ENCODE results near the gene TUBGCP2.

DNA sequence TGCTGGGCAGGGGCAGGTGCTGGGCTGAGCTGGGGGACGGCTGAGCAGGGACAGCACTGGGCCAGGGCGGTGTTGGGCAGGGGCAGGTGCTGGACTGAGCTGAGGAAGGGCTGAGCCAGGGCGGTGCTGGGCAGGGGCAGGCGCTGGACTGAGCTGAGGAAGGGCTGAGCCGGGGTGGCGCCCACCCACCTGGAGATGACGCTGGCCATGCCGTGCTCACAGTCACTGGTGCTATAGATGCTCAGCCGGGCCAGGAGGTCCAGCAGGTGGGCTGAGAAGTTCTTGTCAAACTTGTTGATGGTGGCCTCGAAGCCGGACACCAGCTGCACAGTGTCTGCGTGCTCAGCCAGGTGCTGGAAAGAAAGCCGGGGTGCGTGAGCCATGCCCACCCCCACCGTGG, 27.6 kb downstream of the TUBGCP2 start:
- TF ChIP-seq, protein P1, sequence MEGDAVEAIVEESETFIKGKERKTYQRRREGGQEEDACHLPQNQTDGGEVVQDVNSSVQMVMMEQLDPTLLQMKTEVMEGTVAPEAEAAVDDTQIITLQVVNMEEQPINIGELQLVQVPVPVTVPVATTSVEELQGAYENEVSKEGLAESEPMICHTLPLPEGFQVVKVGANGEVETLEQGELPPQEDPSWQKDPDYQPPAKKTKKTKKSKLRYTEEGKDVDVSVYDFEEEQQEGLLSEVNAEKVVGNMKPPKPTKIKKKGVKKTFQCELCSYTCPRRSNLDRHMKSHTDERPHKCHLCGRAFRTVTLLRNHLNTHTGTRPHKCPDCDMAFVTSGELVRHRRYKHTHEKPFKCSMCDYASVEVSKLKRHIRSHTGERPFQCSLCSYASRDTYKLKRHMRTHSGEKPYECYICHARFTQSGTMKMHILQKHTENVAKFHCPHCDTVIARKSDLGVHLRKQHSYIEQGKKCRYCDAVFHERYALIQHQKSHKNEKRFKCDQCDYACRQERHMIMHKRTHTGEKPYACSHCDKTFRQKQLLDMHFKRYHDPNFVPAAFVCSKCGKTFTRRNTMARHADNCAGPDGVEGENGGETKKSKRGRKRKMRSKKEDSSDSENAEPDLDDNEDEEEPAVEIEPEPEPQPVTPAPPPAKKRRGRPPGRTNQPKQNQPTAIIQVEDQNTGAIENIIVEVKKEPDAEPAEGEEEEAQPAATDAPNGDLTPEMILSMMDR (IDR thresholded peaks at IDR 0.05): no peak
- no peak for TF ChIP-seq POLR2AphosphoS5 (IDR thresholded peaks at IDR 0.05)
